Astrocyte of the spinal cord (primary cell): ENCODE measurements around the gene SRA1.

Source experiments
- DNase-seq: peaks from one replicate; pipeline ENCODE4 v3.0.0; 2011; ENCODE audit warnings: low read depth, low spot score
- H3K4me3 ChIP-seq: 2 replicates; pipeline ENCODE4 v1.5.1; 2011; ENCODE audit warnings: low read depth, mild to moderate bottlenecking, low read length, moderate library complexity
- CTCF ChIP-seq: IDR thresholded peaks from 2 replicates; pipeline ENCODE4 v1.5.1; 2012; ENCODE audit warnings: low read depth, mild to moderate bottlenecking, low read length, inconsistent platforms
- in situ Hi-C: cut with HindIII; loops from 2 replicates; pipeline ENCODE4 v1.10.0; 2017; ENCODE audit warnings: low sequenced_read_pairs

SRA1 gene

GRCh38 chr5:140567136-140567818 lies 10.0 kb upstream of the SRA1 start:
- in situ Hi-C loops = no loop called here
- no peak overlapping the region for H3K4me3 ChIP-seq
- no peak for DNase-seq
- TF ChIP-seq CTCF = no peak

GRCh38 chr5:140566665-140567064 lies 9.4 kb upstream of the SRA1 start:
- in situ Hi-C loops = no loop called here
- TF ChIP-seq CTCF = no peak
- no peak for DNase-seq
- no peak overlapping the region for H3K4me3 ChIP-seq

- H3K4me3 ChIP-seq = peak overlapping the region; percentile 94
- TF ChIP-seq CTCF = no peak
- in situ Hi-C loops = no loop called here
- DNase-seq = no peak
Observed at GRCh38 chr5:140565780-140566095, 8.5 kb upstream of the SRA1 start.

- no peak for TF ChIP-seq CTCF
- in situ Hi-C loops = no loop called here
- H3K4me3 ChIP-seq = peak overlapping the region; percentile 94
- no peak for DNase-seq
Observed at GRCh38 chr5:140565024-140565779, 7.9 kb upstream of the SRA1 start.

- peak; percentile 99 for DNase-seq
- in situ Hi-C loops = no loop called here
- no peak for TF ChIP-seq CTCF
- H3K4me3 ChIP-seq = peak within 1 kb of the TSS; percentile 94
Observed at GRCh38 chr5:140564196-140565023, 7.1 kb upstream of the SRA1 start, which contains the start of the genes APBB3 and SLC35A4. Gene APBB3 (minus strand): TSS chr5:140564598. CDS start chr5:140564245, 353 bp downstream. Gene SLC35A4 (plus strand): TSS chr5:140564828. CDS start chr5:140567170, 2,342 bp downstream.

- DNase-seq = no peak
- in situ Hi-C loops = no loop called here
- TF ChIP-seq CTCF = no peak
- H3K4me3 ChIP-seq = peak overlapping the region; percentile 94
Observed at GRCh38 chr5:140563596-140563995, 6.3 kb upstream of the SRA1 start.
